H1 (cell line): ENCODE data around the gene TUBGCP3. TPM values are rescaled to one million over a fixed set of nuclear protein-coding genes. Genes with fewer than 3 reads are reported as not detected.
A peak's percentile ranks its signal among the peaks of the same experiment; 100 is the strongest.
"Not testable (repeated sequence)": the region's sequence is repeated elsewhere in the genome, so short reads cannot be mapped to it uniquely, and the experiment has no call there.

Source experiments
- CTCF ChIA-PET: fragments of 300-600 bp; sonication (Branson Sonifier 250); formaldehyde crosslinking; loops from one replicate; lab custom pipeline; 2021; ENCODE audit not compliant: partially characterized antibody; lab: Charles Lee
- POLR2A ChIA-PET: fragments of 300-600 bp; sonication (Branson Sonifier 250); formaldehyde crosslinking; loops from one replicate; lab custom pipeline; 2021; ENCODE audit warnings: inconsistent platforms; ENCODE audit not compliant: partially characterized antibody; lab: Charles Lee
- DNase-seq, 2 experiments: peaks; one replicate each; pipeline versions ENCODE4 v3.0.0 to v3.0.0-alpha.2; 2010 to 2022; ENCODE audit warnings: low spot score in 2 of 2, low read depth in 1 of 2, mixed read lengths in 1 of 2
- FAIRE-seq: peaks from 2 replicates; lab custom pipeline; 2011; peaks lifted over from hg19 to GRCh38; lab: Jason Lieb, UNC
- H2AFZ ChIP-seq: 2 replicates; pipeline ENCODE4 v1.8.1; 2012; ENCODE audit warnings: low read length, inconsistent platforms
- H2AK5ac ChIP-seq: 2 replicates; pipeline ENCODE4 v1.6.1; 2013; ENCODE audit warnings: low read depth, low read length
- H2BK120ac ChIP-seq: replicated peaks from 2 replicates; pipeline ENCODE3; 2013; ENCODE audit warnings: low read depth, low read length, inconsistent platforms
- H2BK12ac ChIP-seq: 2 replicates; pipeline ENCODE4 v1.6.1; 2013; ENCODE audit warnings: low read depth, low read length
- H2BK15ac ChIP-seq: 2 replicates; pipeline ENCODE4 v1.6.1; 2013; ENCODE audit warnings: low read length
- H2BK20ac ChIP-seq: 2 replicates; pipeline ENCODE4 v1.6.1; 2013; ENCODE audit warnings: low read length
- H2BK5ac ChIP-seq: 2 replicates; pipeline ENCODE4 v1.6.1; 2013; ENCODE audit warnings: low read depth, low read length
- H3K14ac ChIP-seq: 2 replicates; pipeline ENCODE4 v1.6.1; 2013; ENCODE audit warnings: inconsistent platforms; ENCODE audit not compliant: insufficient read length
- H3K18ac ChIP-seq: 2 replicates; pipeline ENCODE4 v1.6.1; 2013; ENCODE audit warnings: low read length; ENCODE audit errors: extremely low read depth
- H3K23ac ChIP-seq: 2 replicates; pipeline ENCODE4 v1.6.1; 2013; ENCODE audit warnings: inconsistent platforms; ENCODE audit not compliant: insufficient read length
- H3K23me2 ChIP-seq: 2 replicates; pipeline ENCODE4 v1.6.1; 2013; ENCODE audit warnings: low read depth, low read length
- H3K27ac ChIP-seq: 2 replicates; pipeline ENCODE4 v1.6.1; 2011; ENCODE audit warnings: low read depth, low read length, inconsistent platforms
- H3K27me3 ChIP-seq, 4 experiments: replicated peaks in 1 of 4; 1 replicate in 1 of 4; 2 replicates in 3 of 4; pipeline versions ENCODE4 v1.6.1 to v1.8.1; 2011 to 2013; ENCODE audit warnings: low read length in 3 of 4, mild to moderate bottlenecking in 3 of 4, inconsistent platforms in 2 of 4, mixed read lengths in 2 of 4, moderate library complexity in 1 of 4; ENCODE audit not compliant: control insufficient read depth in 3 of 4, insufficient read depth in 3 of 4; ENCODE audit errors: extremely low read depth in 1 of 4
- H3K36me3 ChIP-seq, 4 experiments: 2 replicates each; pipeline versions ENCODE4 v1.6.1 to v1.8.1; 2011 to 2013; ENCODE audit warnings: mild to moderate bottlenecking in 4 of 4, low read length in 3 of 4, moderate library complexity in 2 of 4, control low read depth in 1 of 4, inconsistent platforms in 1 of 4; ENCODE audit not compliant: insufficient read depth in 4 of 4, control insufficient read depth in 2 of 4
- H3K4ac ChIP-seq: replicated peaks from 2 replicates; pipeline ENCODE3; 2013; ENCODE audit warnings: low read length, low read depth, mixed read lengths, inconsistent platforms; ENCODE audit not compliant: insufficient read length
- H3K4me1 ChIP-seq, 4 experiments: replicated peaks in 1 of 4; 1 replicate in 1 of 4; 2 replicates in 3 of 4; pipeline versions ENCODE4 v1.6.1 to v1.8.1; 2011 to 2013; ENCODE audit warnings: low read length in 3 of 4, inconsistent platforms in 2 of 4, mixed read lengths in 1 of 4; ENCODE audit not compliant: insufficient read depth in 4 of 4, control insufficient read depth in 3 of 4
- H3K4me2 ChIP-seq, 2 experiments: 2 replicates each; pipeline versions ENCODE4 v1.6.1 to v1.8.1; 2011 to 2013; ENCODE audit warnings: low read depth in 2 of 2, low read length in 2 of 2, control low read depth in 1 of 2, inconsistent platforms in 1 of 2, mild to moderate bottlenecking in 1 of 2; ENCODE audit not compliant: insufficient read depth in 1 of 2
- H3K4me3 ChIP-seq, 4 experiments: fragments of 200-600, 300-600 bp in 1 of 4; sonication (generic), shearing (Covaris generic), sonication (Bioruptor Twin) in 1 of 4; 2 replicates each; pipeline versions ENCODE4 v1.5.1 to v1.8.1; 2011 to 2016; ENCODE audit warnings: low read length in 4 of 4, low read depth in 3 of 4, control low read depth in 2 of 4, inconsistent platforms in 2 of 4, mild to moderate bottlenecking in 2 of 4, mixed read lengths in 1 of 4, moderate library complexity in 1 of 4; ENCODE audit not compliant: insufficient read depth in 2 of 4; ENCODE audit errors: extremely low read depth in 1 of 4
- H3K56ac ChIP-seq: replicated peaks from 2 replicates; pipeline ENCODE3; 2013; ENCODE audit warnings: low read depth, mild to moderate bottlenecking, mixed read lengths, low read length, inconsistent platforms; ENCODE audit not compliant: insufficient read length
- H3K79me1 ChIP-seq: 2 replicates; pipeline ENCODE4 v1.6.1; 2013; ENCODE audit warnings: low read depth, low read length, control low read depth
- H3K79me2 ChIP-seq, 2 experiments: 2 replicates each; pipeline versions ENCODE4 v1.6.1 to v1.8.1; 2012 to 2013; ENCODE audit warnings: low read length in 2 of 2, mild to moderate bottlenecking in 2 of 2, inconsistent platforms in 1 of 2; ENCODE audit not compliant: insufficient read depth in 2 of 2, control insufficient read depth in 1 of 2
- H3K9ac ChIP-seq, 4 experiments: replicated peaks in 1 of 4; 1 replicate in 1 of 4; 2 replicates in 3 of 4; pipeline versions ENCODE4 v1.6.1 to v1.8.1; 2011 to 2013; ENCODE audit warnings: low read depth in 3 of 4, low read length in 3 of 4, control low read depth in 2 of 4, mild to moderate bottlenecking in 2 of 4, moderate library complexity in 2 of 4, inconsistent platforms in 1 of 4; ENCODE audit errors: extremely low read depth in 1 of 4
- H3K9me3 ChIP-seq, 2 experiments: 2 replicates each; pipeline versions ENCODE4 v1.6.1 to v1.8.1; 2012 to 2013; ENCODE audit warnings: mild to moderate bottlenecking in 2 of 2, moderate library complexity in 2 of 2, control low read depth in 1 of 2, inconsistent platforms in 1 of 2, low read depth in 1 of 2, low read length in 1 of 2, mixed read lengths in 1 of 2; ENCODE audit not compliant: insufficient read depth in 2 of 2
- H4K20me1 ChIP-seq, 2 experiments: replicated peaks in 1 of 2; 2 replicates each; pipeline versions ENCODE3 to v1.8.1; 2011 to 2013; ENCODE audit warnings: inconsistent platforms in 2 of 2, low read length in 2 of 2, mild to moderate bottlenecking in 1 of 2; ENCODE audit not compliant: insufficient read depth in 2 of 2, control insufficient read depth in 1 of 2
- H4K5ac ChIP-seq: 2 replicates; pipeline ENCODE4 v1.6.1; 2013; ENCODE audit warnings: low read length, low read depth, mixed read lengths, inconsistent platforms; ENCODE audit not compliant: insufficient read length
- H4K8ac ChIP-seq: 2 replicates; pipeline ENCODE4 v1.8.0; 2013; ENCODE audit warnings: mild to moderate bottlenecking, moderate library complexity, low read length, inconsistent platforms; ENCODE audit not compliant: insufficient read depth; ENCODE audit errors: extremely low read depth
- H4K91ac ChIP-seq: replicated peaks from 2 replicates; pipeline ENCODE3; 2013; ENCODE audit warnings: low read length, mixed read lengths, inconsistent platforms; ENCODE audit not compliant: insufficient read length
- WGBS, 2 experiments: shearing (Covaris generic) in 1 of 2; methylation state at CpG; one replicate each; pipeline versions ENCODE4 v1.1.6 to v1.1.7; 2013 to 2015; ENCODE audit warnings: low lambda C conversion rate in 2 of 2, mixed read lengths in 2 of 2, inconsistent platforms in 1 of 2, low coverage in 1 of 2, missing lambda C conversion rate in 1 of 2; ENCODE audit not compliant: insufficient replicate concordance in 2 of 2, insufficient coverage in 1 of 2, insufficient read length in 1 of 2; ENCODE audit errors: extremely low coverage in 1 of 2, missing lambda C conversion rate in 1 of 2; 5-methylcytosine and 5-hydroxymethylcytosine counted together
- polyA plus RNA-seq, 7 experiments: library from polyadenylated mRNA; depleted of rRNA in 3 of 7; stranded (reverse) in 5 of 7; unstranded in 2 of 7; fragments of >200 nt in 5 of 7; fragments of 200-250 nt in 2 of 7; gene quantifications; 1 replicate in 5 of 7; 2 replicates in 1 of 7; 4 replicates in 1 of 7; pipeline versions ENCODE4 v1.2.1 to v1.2.3, GENCODE V29; 2011 to 2013; ENCODE audit warnings: missing spikeins in 2 of 7, mixed read lengths in 2 of 7
- total RNA-seq: library from RNA; stranded (reverse); fragmentation: NEBNext Ultra II Directional; extraction: Animal tissue kit (Norgen Biotek cat#: 25700); gene quantifications from 2 replicates; pipeline ENCODE4 v1.2.1, GENCODE V29; 2021

TUBGCP3 gene
- total and polyA plus RNA-seq, 2 of the 8 experiments (the other 6 are each of a cell fraction or from before 2014, with no cell fraction given) = 27.0 to 31.7 TPM

GRCh38 chr13:112488343-112489050 is 99.5 kb downstream of the TUBGCP3 start:
- not testable (repeated sequence) for H3K18ac ChIP-seq, FAIRE-seq
- whole genome bisulfite sequencing, 2 experiments = 95% methylated on average over 4 of the region's 7 CpGs; no CpG with 5 or more reads in 1 of the 2 experiments

More at GRCh38 chr13:112488343-112489050, 99.5 kb downstream of the TUBGCP3 start:
- H3K36me3 ChIP-seq, H3K27ac ChIP-seq, H2BK5ac ChIP-seq, H3K79me2 ChIP-seq, H2AK5ac ChIP-seq, H2BK12ac ChIP-seq, H4K20me1 ChIP-seq, H3K4me3 ChIP-seq, H3K23ac ChIP-seq, H3K14ac ChIP-seq, H2BK120ac ChIP-seq, H3K4me1 ChIP-seq, H4K5ac ChIP-seq, H3K27me3 ChIP-seq, H2AFZ ChIP-seq, H3K9ac ChIP-seq, H3K56ac ChIP-seq, H4K8ac ChIP-seq, H3K4ac ChIP-seq, POLR2A ChIA-PET, H2BK20ac ChIP-seq, H3K4me2 ChIP-seq, H3K23me2 ChIP-seq, H4K91ac ChIP-seq, H2BK15ac ChIP-seq, H3K79me1 ChIP-seq, H3K9me3 ChIP-seq: not testable (repeated sequence)
- CTCF ChIA-PET = interaction anchor here (1.0 kb wide), 1 partner anchor 14 kb away, joined by 4 read pairs; no protein-coding TSS in a partner anchor
- peak in 1 of 2 experiments; percentile 35 for DNase-seq
